Mesenteric fat pad (tissue), 1 donor: Measurements from ENCODE around the gene RNF166. TPM values are rescaled to one million over a fixed set of nuclear protein-coding genes. Genes with fewer than 3 reads are reported as not detected.

Source experiments
- DNase-seq: peaks from one replicate; pipeline ENCODE4 v3.0.0-alpha.2; 2020; ENCODE audit warnings: low spot score
- total RNA-seq: library from RNA; stranded (reverse); fragmentation: NEBNext Ultra II Directional; extraction: Animal tissue kit (Norgen Biotek cat#: 25700); gene quantifications from one replicate; pipeline ENCODE4 v1.2.1, GENCODE V29; 2021
- donor health status: DM: yes; HTN: yes; CAD: no.

Gene RNF166
- total RNA-seq, 1 donor from 2014 or later = 22.5 TPM

GRCh38 chr16:88739977-88740726 lies 33.9 kb upstream of the RNF166 start:
- DNase-seq = no peak

- DNase-seq = no peak
These were observed 33.1 kb upstream of the RNF166 start for GRCh38 chr16:88739139-88739976.

- DNase-seq = no peak
These were observed 32.2 kb upstream of the RNF166 start for GRCh38 chr16:88738151-88739084.

- DNase-seq = no peak
These were observed 31.3 kb upstream of the RNF166 start for GRCh38 chr16:88737298-88738150.

- DNase-seq = no peak
These were observed 30.3 kb upstream of the RNF166 start for GRCh38 chr16:88736496-88736895.

GRCh38 chr16:88736088-88736487 lies 29.9 kb upstream of the RNF166 start:
- no peak for DNase-seq

- DNase-seq = no peak
These were observed 29.4 kb upstream of the RNF166 start for GRCh38 chr16:88735616-88736015.

GRCh38 chr16:88735121-88735520 lies 28.9 kb upstream of the RNF166 start:
- no peak for DNase-seq

GRCh38 chr16:88734361-88734728 lies 28.1 kb upstream of the RNF166 start:
- DNase-seq = no peak

- DNase-seq = no peak
These were observed 27.6 kb upstream of the RNF166 start for GRCh38 chr16:88733630-88734360.

GRCh38 chr16:88732961-88733294 lies 26.7 kb upstream of the RNF166 start:
- no peak for DNase-seq

GRCh38 chr16:88732172-88732960 lies 26.2 kb upstream of the RNF166 start:
- DNase-seq = no peak

GRCh38 chr16:88731699-88732098 lies 25.5 kb upstream of the RNF166 start:
- DNase-seq = no peak

GRCh38 chr16:88730632-88731607 lies 24.7 kb upstream of the RNF166 start:
- no peak for DNase-seq

- no peak for DNase-seq
These were observed 21.7 kb upstream of the RNF166 start for GRCh38 chr16:88727871-88728270.

GRCh38 chr16:88726981-88727380 lies 20.8 kb upstream of the RNF166 start:
- no peak for DNase-seq

GRCh38 chr16:88726408-88726749 lies 20.2 kb upstream of the RNF166 start:
- no peak for DNase-seq
